NB4 (cell line): ENCODE measurements around the gene SEC23A.
"Not testable (repeated sequence)": the region's sequence is repeated elsewhere in the genome, so short reads cannot be mapped to it uniquely, and the experiment has no call there.

Source experiments
- DNase-seq: peaks from one replicate; pipeline ENCODE4 v3.0.0; 2010; ENCODE audit warnings: low read depth
- H3K4me3 ChIP-seq: one replicate; pipeline ENCODE4 v1.5.1; 2011; ENCODE audit warnings: mild to moderate bottlenecking, low read depth, low read length, moderate library complexity
- CTCF ChIP-seq: IDR thresholded peaks from one replicate; pipeline ENCODE4 v1.5.1; 2012; ENCODE audit warnings: low read depth, low read length
- MAX ChIP-seq: IDR thresholded peaks from 2 replicates; pipeline ENCODE4 v1.6.1; 2011; ENCODE audit warnings: low read depth, low read length
- MYC ChIP-seq: IDR thresholded peaks from 2 replicates; pipeline ENCODE4 v1.6.1; 2011; ENCODE audit warnings: low read depth, low read length
- POLR2A ChIP-seq: IDR thresholded peaks from 2 replicates; pipeline ENCODE4 v1.6.1; 2011; ENCODE audit warnings: mild to moderate bottlenecking; ENCODE audit not compliant: insufficient read length; ENCODE audit errors: extremely low read depth

Gene SEC23A

DNA sequence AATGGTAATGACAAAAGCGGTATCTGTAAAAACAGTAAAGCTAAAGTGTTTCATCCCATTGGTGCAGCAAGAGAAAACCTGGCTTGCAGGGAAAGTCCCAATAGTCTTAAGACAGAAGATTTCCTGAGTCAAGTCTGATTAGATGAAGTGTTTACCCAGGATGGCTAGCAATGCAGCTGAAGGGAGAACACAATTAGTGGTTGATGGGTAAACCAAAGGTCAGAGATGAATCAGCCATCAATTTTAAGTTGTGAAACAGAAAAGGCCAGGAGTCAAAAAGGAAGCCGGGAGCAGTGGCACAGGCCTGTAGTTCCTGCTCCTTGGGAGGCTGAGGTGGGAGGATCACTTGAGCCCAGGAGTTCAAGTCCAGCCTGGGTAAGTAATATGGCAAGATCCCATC is 52.6 kb downstream of the SEC23A start:
- TF ChIP-seq CTCF = no peak
- no peak overlapping the region for H3K4me3 ChIP-seq
- DNase-seq = peak; percentile 5

DNA sequence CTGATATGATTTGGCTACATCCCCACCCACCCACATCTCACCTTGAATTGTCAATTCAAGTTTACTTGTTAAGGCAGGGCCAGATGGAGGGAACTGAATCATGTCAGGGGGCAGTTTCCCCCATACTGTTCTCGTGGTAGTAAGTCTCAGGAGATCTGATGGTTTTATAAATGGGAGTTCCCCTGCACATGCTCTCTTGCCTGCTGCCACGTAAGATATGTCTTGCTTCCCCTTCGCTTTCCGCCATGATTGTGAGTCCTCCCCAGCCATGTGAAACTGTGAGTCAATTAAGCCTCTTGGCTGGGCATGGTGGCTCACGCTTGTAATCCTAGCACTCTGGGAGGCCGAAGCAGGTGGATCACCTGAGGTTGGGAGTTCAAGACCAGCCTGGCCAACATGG is 57.1 kb downstream of the SEC23A start:
- DNase-seq, H3K4me3 ChIP-seq: not testable (repeated sequence)

GRCh38 chr14:39043352-39043943 is 59.6 kb downstream of the SEC23A start:
- DNase-seq = no peak
- TF ChIP-seq MAX (no peak), CTCF (no peak), MYC (no peak), POLR2A (no peak)
- H3K4me3 ChIP-seq = no peak overlapping the region

GRCh38 chr14:39040529-39040928 is 62.5 kb downstream of the SEC23A start:
- TF ChIP-seq POLR2A (no peak), CTCF (no peak), MYC (no peak), MAX (no peak)
- H3K4me3 ChIP-seq = no peak overlapping the region
- no peak for DNase-seq

- TF ChIP-seq CTCF (no peak), MAX (no peak), MYC (no peak), POLR2A (no peak)
- peak; percentile 27 for DNase-seq
- no peak overlapping the region for H3K4me3 ChIP-seq
Observed at GRCh38 chr14:39038542-39038941, 64.5 kb downstream of the SEC23A start.

- H3K4me3 ChIP-seq = no peak overlapping the region
- DNase-seq = no peak
- TF ChIP-seq MYC (no peak), CTCF (no peak), POLR2A (no peak), MAX (no peak)
Observed at GRCh38 chr14:39036760-39037159, 66.3 kb downstream of the SEC23A start.
